Activated CD4-positive, alpha-beta T cell treated with anti-CD3 and anti-CD28 coated beads, Interleukin-2, amount 10 ng/mL, durations not matched to agents 7 days and 5 days (primary cell): ENCODE measurements around the gene LRRC46. TPM values are rescaled to one million over a fixed set of nuclear protein-coding genes. Genes with fewer than 3 reads are reported as not detected.

Experiments used
- CTCF ChIA-PET: fragments of 350-600 bp; sonication (Branson Sonifier 250); formaldehyde crosslinking; loops from one replicate; lab custom pipeline; 2021; ENCODE audit warnings: antibody characterized with exemption; lab: Charles Lee
- POLR2A ChIA-PET: fragments of 350-600 bp; sonication (Branson Sonifier 250); formaldehyde crosslinking; loops from one replicate; lab custom pipeline; 2021; ENCODE audit warnings: antibody characterized with exemption; lab: Charles Lee
- DNase-seq: peaks from one replicate; pipeline ENCODE4 v3.0.0-alpha.2; 2020
- H3K27ac Mint-ChIP-seq: one replicate; pipeline ENCODE4 v1.8.0; 2021; ENCODE audit warnings: mild to moderate bottlenecking, moderate library complexity, mixed read lengths
- H3K27me3 Mint-ChIP-seq: one replicate; pipeline ENCODE4 v1.8.0; 2021; ENCODE audit warnings: mixed read lengths
- H3K36me3 Mint-ChIP-seq: one replicate; pipeline ENCODE4 v1.8.0; 2021; ENCODE audit warnings: low read depth, mixed read lengths
- H3K4me1 Mint-ChIP-seq: one replicate; pipeline ENCODE4 v1.8.0; 2021; ENCODE audit warnings: mixed read lengths
- H3K4me3 Mint-ChIP-seq: one replicate; pipeline ENCODE4 v1.8.0; 2021; ENCODE audit warnings: mild to moderate bottlenecking, moderate library complexity, mixed read lengths
- H3K9me3 Mint-ChIP-seq: one replicate; pipeline ENCODE4 v1.8.0; 2021; ENCODE audit warnings: mixed read lengths
- total RNA-seq, 2 experiments: library from RNA; stranded (reverse); gene quantifications; one replicate each; pipeline ENCODE4 v1.2.3, GENCODE V29; 2021

The LRRC46 gene
- total RNA-seq, 2 experiments from 2014 or later = 0.79 to 1.4 TPM

DNA sequence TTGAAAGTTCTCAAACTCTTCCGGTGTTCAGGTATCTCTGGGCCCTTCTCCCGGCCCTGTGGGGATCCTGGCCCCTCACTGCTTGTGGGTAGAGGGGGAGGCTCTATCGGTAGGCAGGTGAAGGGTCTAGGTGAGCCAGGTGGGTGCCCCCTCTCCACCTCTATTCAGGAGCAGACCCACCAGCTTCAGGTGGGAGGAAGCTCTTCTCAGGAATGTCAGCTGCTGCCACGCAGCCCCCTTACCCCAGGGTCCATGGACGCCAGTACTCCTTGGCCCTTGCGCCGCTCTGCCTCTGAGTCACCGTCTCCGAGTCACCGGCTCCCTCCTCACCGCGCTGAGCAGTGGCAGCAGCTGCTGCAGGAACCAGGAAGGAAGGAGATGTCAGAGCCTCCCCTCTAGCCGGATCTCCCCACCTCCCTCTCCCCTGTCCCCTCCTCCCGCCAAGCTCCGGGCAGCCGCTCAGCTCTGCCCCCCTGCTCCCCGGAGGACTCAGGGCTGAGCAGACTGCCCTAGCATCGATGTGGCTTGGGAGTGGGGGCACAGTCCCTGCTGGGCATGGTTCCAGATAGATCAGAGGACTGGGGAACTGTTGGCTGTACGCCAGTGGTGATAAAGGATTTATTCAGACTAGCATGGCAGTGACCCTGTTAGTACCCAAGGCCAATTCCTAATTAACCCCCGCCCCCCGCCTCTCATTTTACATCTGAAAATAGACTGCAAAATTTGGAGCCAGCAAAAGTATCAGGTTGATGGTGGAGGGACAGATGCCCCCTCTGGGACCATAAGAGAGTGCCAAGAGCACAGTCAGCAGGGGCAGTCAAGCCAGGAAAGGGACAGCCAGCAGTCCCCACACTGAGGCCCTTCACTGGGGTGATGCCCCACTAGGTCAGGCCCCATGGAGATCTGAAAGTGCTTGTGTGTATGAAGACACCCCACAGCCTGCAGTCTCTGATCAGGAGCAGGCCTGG is 9.8 kb upstream of the LRRC46 start, which contains the start of gene OSBPL7:
Gene OSBPL7 (minus strand): TSS at position 371 of the 968 bp plus-strand sequence. CDS start 1,516 bp downstream, outside the sequence.
- peak within 1 kb of the TSS; percentile 90 for H3K27ac Mint-ChIP-seq
- peak; percentile 81 for DNase-seq
- ChIA-PET CTCF (interaction anchor here (0.7 to 1.4 kb wide), 5 partner anchors 10 to 86 kb away, joined by 3 to 5 read pairs (median 4); partner anchors contain the start of genes LRRC46 and MRPL10), POLR2A (interaction anchor here (0.7 kb wide), 1 partner anchor 8 kb away, joined by 3 read pairs; no protein-coding TSS in a partner anchor)
- H3K9me3 Mint-ChIP-seq = no peaks in the 10 kb centered on the region
- peaks cover 28% of the 10 kb centered on the region for H3K36me3 Mint-ChIP-seq
- H3K4me3 Mint-ChIP-seq = peak within 1 kb of the TSS; percentile 98
- peaks cover 28% of the 10 kb centered on the region for H3K4me1 Mint-ChIP-seq
- H3K27me3 Mint-ChIP-seq = no peaks in the 10 kb centered on the region

DNA sequence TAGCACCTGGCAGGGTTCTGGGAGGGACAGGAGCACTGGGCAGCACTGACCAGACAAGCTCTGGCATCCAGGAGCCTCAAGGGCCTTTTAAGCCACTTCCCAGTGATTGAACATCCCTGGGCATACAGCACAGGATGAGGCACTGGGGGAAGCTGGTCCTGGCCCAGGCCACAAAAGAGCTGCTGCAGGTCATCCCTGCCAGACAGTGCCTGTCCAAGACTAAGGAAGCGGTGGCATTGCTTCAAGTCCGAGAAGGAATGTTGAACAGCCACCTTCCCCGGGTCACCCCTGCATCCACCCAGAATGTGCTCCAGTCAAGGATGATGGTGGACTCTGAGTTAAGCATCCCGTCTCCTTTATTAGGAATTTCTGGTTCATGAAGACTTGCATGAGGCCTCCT is 8.7 kb upstream of the LRRC46 start:
- ChIA-PET POLR2A (no interaction called here), CTCF (interaction anchor here (0.9 to 1.2 kb wide), 3 partner anchors 8 to 198 kb away, joined by 3 to 4 read pairs (median 3); partner anchors contain the start of genes LRRC46, MRPL10 and SCRN2)
- Mint-ChIP-seq H3K27me3 (no peaks in the 10 kb centered on the region), H3K36me3 (peaks cover 26% of the 10 kb centered on the region), H3K4me1 (peaks cover 28% of the 10 kb centered on the region), H3K9me3 (no peaks in the 10 kb centered on the region), H3K27ac (peak overlapping the region; percentile 37), H3K4me3 (peak overlapping the region; percentile 98)
- DNase-seq = no peak

DNA sequence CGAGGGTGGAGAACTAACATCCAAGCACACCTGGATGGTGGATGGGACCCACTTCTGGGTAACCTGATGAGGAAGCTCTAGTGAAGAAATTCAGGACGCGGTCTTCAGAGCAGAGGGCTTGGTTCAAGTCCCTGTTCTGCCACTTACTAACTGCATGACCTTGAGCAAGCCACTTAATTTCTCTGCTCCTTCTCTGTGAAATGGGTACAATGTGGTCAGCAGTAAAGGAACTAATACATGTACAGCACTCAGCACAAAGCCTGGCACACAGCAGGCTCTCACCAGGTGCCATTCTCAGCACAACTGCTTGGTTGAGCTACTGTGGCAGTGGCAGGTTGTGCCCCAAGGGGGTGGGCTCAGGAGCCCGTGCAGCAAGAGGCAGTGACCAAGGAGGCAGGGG is 8.0 kb upstream of the LRRC46 start:
- no peaks in the 10 kb centered on the region for H3K27me3 Mint-ChIP-seq
- H3K27ac Mint-ChIP-seq = no peak overlapping the region
- DNase-seq = no peak
- ChIA-PET POLR2A (no interaction called here), CTCF (interaction anchor here (0.9 kb wide), 1 partner anchor 18 kb away, joined by 3 read pairs; the partner anchor contains the start of gene SCRN2)
- H3K4me1 Mint-ChIP-seq = peaks cover 32% of the 10 kb centered on the region
- no peaks in the 10 kb centered on the region for H3K9me3 Mint-ChIP-seq
- no peak overlapping the region for H3K4me3 Mint-ChIP-seq
- H3K36me3 Mint-ChIP-seq = peaks cover 31% of the 10 kb centered on the region

DNA sequence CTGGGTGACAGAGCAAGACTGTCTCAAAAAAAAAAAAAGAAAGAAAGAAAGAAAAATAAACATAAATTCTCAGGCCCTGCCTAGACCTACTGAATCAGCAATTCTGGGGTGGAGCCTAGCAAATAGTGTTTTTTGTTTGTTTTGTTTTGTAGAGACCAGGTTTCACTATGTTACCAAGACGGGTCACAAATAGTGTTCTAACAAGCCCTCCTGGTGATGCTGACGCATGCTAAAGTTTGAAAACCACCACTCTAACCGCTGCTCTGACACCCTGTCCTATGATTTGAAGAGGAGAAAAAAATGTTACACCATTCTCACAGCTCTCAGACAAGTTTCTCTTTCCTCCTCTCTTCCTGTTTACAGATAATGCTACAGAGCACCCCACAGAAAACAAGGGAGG is 1.6 kb upstream of the LRRC46 start:
- peak; percentile 48 for DNase-seq
- CTCF ChIA-PET = interaction anchor here (0.6 to 1.6 kb wide), 5 partner anchors 11 to 1887 kb away, joined by 3 to 5 read pairs (median 3); partner anchors contain the start of gene SCRN2
- H3K9me3 Mint-ChIP-seq = no peaks in the 10 kb centered on the region
- H3K36me3 Mint-ChIP-seq = peaks cover 31% of the 10 kb centered on the region
- peak overlapping the region; percentile 88 for H3K27ac Mint-ChIP-seq
- peaks cover 51% of the 10 kb centered on the region for H3K4me1 Mint-ChIP-seq
- POLR2A ChIA-PET = interaction anchor here (0.6 kb wide), 1 partner anchor 8 kb away, joined by 3 read pairs; the partner anchor contains the start of gene OSBPL7
- H3K4me3 Mint-ChIP-seq = peak overlapping the region; percentile 91
- H3K27me3 Mint-ChIP-seq = no peaks in the 10 kb centered on the region

DNA sequence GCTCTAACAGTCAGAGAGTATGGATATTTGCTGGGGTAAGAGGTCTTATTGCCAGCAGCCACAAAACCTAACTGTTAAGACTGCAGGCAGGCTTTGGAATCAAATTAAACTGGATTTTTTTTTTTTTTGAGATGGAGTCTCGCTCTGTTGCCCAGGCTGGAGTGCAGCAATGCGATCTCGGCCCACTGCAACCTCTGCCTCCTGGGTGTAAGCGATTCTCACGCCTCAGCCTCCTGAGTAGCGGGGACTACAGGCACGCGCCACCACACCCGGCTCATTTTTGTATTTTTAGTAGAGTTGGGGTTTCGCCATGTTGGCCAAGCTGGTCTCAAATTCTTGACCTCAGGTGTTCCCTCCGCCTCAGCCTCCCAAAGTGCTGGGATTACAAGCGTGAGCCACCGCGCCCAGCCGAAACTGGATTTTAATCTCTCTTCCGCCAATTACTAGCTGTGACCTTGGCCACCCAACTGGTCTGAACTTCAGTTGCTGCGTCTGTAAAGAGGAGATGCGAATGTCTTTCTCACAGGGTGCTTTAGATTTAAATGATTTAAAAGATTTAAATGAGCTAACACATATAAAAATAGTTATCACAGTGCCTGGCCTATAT is 971 bp upstream of the LRRC46 start:
- POLR2A ChIA-PET = no interaction called here
- peaks cover 55% of the 10 kb centered on the region for H3K4me1 Mint-ChIP-seq

DNA sequence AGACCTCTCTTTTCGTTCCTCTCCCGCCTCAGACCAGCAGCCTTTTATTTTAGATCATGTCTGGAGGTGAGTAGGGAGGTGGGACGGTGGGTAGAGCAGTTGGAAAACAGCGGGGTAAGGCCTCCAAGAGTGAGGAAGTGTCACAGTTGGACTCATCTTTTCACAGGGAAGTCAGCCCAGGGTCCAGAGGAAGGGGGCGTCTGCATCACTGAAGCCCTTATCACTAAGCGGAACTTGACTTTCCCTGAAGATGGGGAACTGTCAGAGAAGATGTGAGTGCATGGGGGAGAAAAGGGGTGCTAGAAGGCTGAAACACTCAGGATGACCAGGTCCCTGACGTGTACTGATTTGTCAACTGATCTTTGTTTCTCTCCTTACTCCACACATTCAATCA is 461 bp downstream of the LRRC46 start:
- ChIA-PET POLR2A (interaction anchor here (1.0 kb wide), 1 partner anchor 64 kb away, joined by 5 read pairs; no protein-coding TSS in a partner anchor), CTCF (interaction anchor here (0.7 to 2.3 kb wide), 11 partner anchors 9 to 139 kb away, joined by 3 to 15 read pairs (median 3); partner anchors contain the start of genes CDK5RAP3 and SCRN2)
- peaks cover 60% of the 10 kb centered on the region for H3K4me1 Mint-ChIP-seq
- H3K27ac Mint-ChIP-seq = peak overlapping the region; percentile 88
- H3K4me3 Mint-ChIP-seq = peak overlapping the region; percentile 91
- H3K27me3 Mint-ChIP-seq = no peaks in the 10 kb centered on the region
- no peak for DNase-seq
- H3K9me3 Mint-ChIP-seq = no peaks in the 10 kb centered on the region
- peaks cover 21% of the 10 kb centered on the region for H3K36me3 Mint-ChIP-seq

More for the DNA sequence above, 971 bp upstream of the LRRC46 start:
- CTCF ChIA-PET = interaction anchor here (0.6 to 2.3 kb wide), 8 partner anchors 8 to 1887 kb away, joined by 3 to 15 read pairs (median 4); partner anchors contain the start of genes CDK5RAP3 and SCRN2
- Mint-ChIP-seq H3K9me3 (no peaks in the 10 kb centered on the region), H3K36me3 (peaks cover 27% of the 10 kb centered on the region), H3K27me3 (no peaks in the 10 kb centered on the region), H3K27ac (peak overlapping the region; percentile 88), H3K4me3 (peak overlapping the region; percentile 91)
- no peak for DNase-seq

DNA sequence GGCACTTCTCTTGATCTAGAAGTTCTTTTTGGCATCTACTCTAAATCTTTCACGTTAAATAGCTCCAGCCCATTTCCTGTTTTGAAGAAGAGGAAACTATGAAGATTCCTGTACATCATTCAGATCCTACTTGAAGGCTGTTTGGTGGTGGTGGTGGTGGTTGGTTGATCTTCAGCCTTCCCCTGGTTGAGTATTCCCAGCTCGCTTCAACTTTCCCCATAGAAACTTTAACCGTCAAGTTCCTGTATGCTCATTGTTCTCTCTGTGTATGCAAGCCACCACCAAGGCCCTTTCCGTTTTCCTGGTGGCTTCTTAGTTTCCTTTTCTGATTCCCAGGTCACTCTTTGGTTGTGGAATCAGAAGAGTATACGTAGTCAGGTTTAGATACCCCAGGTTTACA is 3.3 kb downstream of the LRRC46 start:
- no peak for DNase-seq
- Mint-ChIP-seq H3K27me3 (no peaks in the 10 kb centered on the region), H3K4me3 (no peak overlapping the region), H3K36me3 (peaks cover 8% of the 10 kb centered on the region), H3K9me3 (no peaks in the 10 kb centered on the region), H3K27ac (no peak overlapping the region), H3K4me1 (peaks cover 51% of the 10 kb centered on the region)
- CTCF ChIA-PET = interaction anchor here (1.0 to 19.1 kb wide), 3 partner anchors 9 to 54 kb away, joined by 3 to 344 read pairs (median 10); partner anchors contain the start of genes OSBPL7 and SP2
- POLR2A ChIA-PET = no interaction called here

DNA sequence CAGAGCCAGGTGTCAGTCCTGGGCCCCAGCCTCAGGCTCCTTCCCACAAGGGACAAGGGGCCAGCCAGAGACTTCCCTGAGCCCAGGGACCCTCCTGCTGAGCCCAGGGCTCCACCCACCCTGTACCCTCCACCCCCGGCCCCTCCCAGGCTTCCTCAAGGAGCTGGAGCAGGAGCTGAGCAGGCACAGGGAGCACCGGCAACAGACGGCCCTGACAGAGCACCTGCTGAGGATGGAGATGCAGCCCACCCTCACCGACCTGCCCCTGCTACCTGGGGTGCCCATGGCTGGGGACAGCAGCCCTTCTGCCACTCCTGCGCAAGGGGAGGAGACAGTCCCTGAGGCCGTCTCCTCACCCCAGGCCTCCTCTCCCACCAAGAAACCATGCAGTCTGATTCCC is 5.1 kb downstream of the LRRC46 start:
- ChIA-PET POLR2A (no interaction called here), CTCF (interaction anchor here (0.8 to 19.1 kb wide), 4 partner anchors 15 to 134 kb away, joined by 3 to 344 read pairs (median 4); partner anchors contain the start of genes CDK5RAP3, OSBPL7, PNPO and SP2)
- no peaks in the 10 kb centered on the region for H3K9me3 Mint-ChIP-seq
- no peak overlapping the region for H3K4me3 Mint-ChIP-seq
- peaks cover 5% of the 10 kb centered on the region for H3K36me3 Mint-ChIP-seq
- no peaks in the 10 kb centered on the region for H3K27me3 Mint-ChIP-seq
- H3K27ac Mint-ChIP-seq = no peak overlapping the region
- no peak for DNase-seq
- H3K4me1 Mint-ChIP-seq = peaks cover 51% of the 10 kb centered on the region

DNA sequence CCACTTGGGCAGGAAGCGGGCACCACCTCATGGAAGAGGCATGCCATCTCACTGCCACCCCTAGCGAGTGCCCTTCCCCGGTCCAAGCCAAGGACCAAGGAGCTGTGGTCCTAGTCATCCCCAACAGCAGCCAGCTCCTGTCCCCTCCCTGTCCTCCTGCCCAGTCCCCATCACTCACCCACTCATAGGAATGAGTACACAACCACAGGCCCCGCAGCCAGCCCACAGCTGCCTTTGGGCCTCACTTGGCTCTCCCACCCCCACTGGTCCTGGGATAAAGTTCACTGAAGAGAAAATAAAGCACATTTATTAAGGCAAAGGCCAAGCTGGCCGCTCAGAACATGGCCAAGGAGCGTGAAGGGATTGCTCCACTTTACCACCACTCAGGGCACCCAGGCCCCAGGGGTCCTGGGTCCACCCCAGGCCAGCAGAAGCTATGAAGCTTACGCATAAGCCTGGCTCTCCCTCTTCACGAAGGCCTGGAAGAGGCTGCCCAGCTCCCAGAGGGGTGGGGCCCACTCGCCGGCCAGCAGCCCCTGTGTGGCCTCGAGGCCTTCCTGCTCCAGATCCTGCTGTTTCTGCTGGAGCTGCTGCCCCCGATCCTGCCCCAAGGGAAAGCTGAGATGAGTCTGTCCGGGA is 6.0 kb downstream of the LRRC46 start:
- CTCF ChIA-PET = interaction anchor here (0.5 to 19.1 kb wide), 5 partner anchors 9 to 284 kb away, joined by 3 to 344 read pairs (median 3); partner anchors contain the start of genes CDK5RAP3, PNPO and SP2
- Mint-ChIP-seq H3K9me3 (no peaks in the 10 kb centered on the region), H3K27me3 (no peaks in the 10 kb centered on the region), H3K4me3 (no peak overlapping the region), H3K36me3 (peaks cover 5% of the 10 kb centered on the region), H3K27ac (no peak overlapping the region), H3K4me1 (peaks cover 53% of the 10 kb centered on the region)
- POLR2A ChIA-PET = interaction anchor here (0.6 kb wide), 1 partner anchor 126 kb away, joined by 3 read pairs; no protein-coding TSS in a partner anchor
- no peak for DNase-seq

DNA sequence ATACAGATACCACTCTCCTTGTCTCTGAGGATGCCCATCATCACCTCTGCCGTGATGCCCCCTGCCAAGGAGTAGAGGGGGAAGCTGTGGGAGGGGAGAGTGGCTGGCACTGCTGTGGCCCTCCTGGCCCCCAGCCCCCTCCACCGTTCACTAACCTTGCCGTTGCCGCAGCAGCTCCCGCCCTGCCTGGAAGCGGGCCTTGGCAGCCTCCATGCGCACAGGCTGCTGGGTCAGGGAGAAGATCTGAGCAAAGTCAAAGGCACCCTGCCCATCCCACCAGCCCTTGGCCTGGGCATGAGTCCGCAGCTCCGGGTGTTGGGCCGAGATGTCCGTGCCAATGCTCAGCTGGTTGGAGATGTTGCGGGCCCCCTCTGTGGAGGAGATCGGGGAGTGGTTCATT is 7.2 kb downstream of the LRRC46 start:
- H3K9me3 Mint-ChIP-seq = no peaks in the 10 kb centered on the region
- H3K4me3 Mint-ChIP-seq = no peak overlapping the region
- H3K4me1 Mint-ChIP-seq = peaks cover 55% of the 10 kb centered on the region
- no peak overlapping the region for H3K27ac Mint-ChIP-seq
- no peak for DNase-seq
- peaks cover 5% of the 10 kb centered on the region for H3K36me3 Mint-ChIP-seq
- ChIA-PET CTCF (interaction anchor here (1.7 to 19.1 kb wide), 3 partner anchors 8 to 50 kb away, joined by 4 to 344 read pairs (median 15); partner anchors contain the start of genes SP2 and SP6), POLR2A (no interaction called here)
- no peaks in the 10 kb centered on the region for H3K27me3 Mint-ChIP-seq

DNA sequence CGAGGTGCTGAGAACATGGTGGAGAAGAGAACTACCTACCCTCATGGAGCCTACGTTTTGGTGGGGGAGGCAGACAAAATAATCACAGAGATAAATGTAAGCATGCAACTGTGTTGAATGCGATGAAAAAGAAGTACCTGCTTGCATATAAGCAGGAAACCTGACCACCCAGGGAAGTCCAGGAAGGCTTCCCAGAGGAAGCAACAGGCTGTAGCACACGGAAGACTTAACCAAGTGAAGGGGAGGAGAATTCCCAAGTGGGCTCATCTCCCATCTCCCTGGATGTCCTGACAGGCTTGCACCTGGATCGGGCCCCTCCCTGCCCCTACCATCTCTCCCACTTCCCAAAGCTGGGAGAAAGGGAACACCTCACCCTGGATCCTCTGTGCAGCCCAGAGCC is 7.6 kb downstream of the LRRC46 start:
- no peaks in the 10 kb centered on the region for H3K9me3 Mint-ChIP-seq
- ChIA-PET CTCF (interaction anchor here (3.3 to 19.1 kb wide), 2 partner anchors 11 to 50 kb away, joined by 15 to 344 read pairs; partner anchors contain the start of genes SP2 and SP6), POLR2A (no interaction called here)
- no peak overlapping the region for H3K27ac Mint-ChIP-seq
- H3K27me3 Mint-ChIP-seq = no peaks in the 10 kb centered on the region
- H3K4me3 Mint-ChIP-seq = no peak overlapping the region
- peaks cover 54% of the 10 kb centered on the region for H3K4me1 Mint-ChIP-seq
- DNase-seq = no peak
- peaks cover 5% of the 10 kb centered on the region for H3K36me3 Mint-ChIP-seq
